HG03457 (cell line): ENCODE measurements around the gene TMEM237.
"Not testable (repeated sequence)": the region's sequence is repeated elsewhere in the genome, so short reads cannot be mapped to it uniquely, and the experiment has no call there.

Source experiments
- ATAC-seq: cut with Tn5 transposase; IDR thresholded peaks from one replicate; pipeline ENCODE4 v1.9.1; 2021; ENCODE audit warnings: moderate number of reproducible peaks; ENCODE audit not compliant: unreplicated experiment

The TMEM237 gene

GRCh38 chr2:201643216-201643890 is at the start of gene TMEM237:
TSS of gene TMEM237 (minus strand) at chr2:201643503. CDS start at chr2:201643400, 103 bp downstream.
- peak; percentile 35 for ATAC-seq

- no peak for ATAC-seq
Observed at GRCh38 chr2:201685156-201685555, 41.9 kb upstream of the TMEM237 start.

- ATAC-seq: no peak
Observed at GRCh38 chr2:201680743-201681142, 37.4 kb upstream of the TMEM237 start.

GRCh38 chr2:201678401-201678800 is 35.1 kb upstream of the TMEM237 start:
- no peak for ATAC-seq

GRCh38 chr2:201675454-201675853 is 32.2 kb upstream of the TMEM237 start:
- ATAC-seq: no peak

- ATAC-seq: no peak
Observed at GRCh38 chr2:201674794-201675193, 31.5 kb upstream of the TMEM237 start.

- ATAC-seq: no peak
Observed at GRCh38 chr2:201674298-201674697, 31.0 kb upstream of the TMEM237 start.

GRCh38 chr2:201673546-201673945 is 30.2 kb upstream of the TMEM237 start:
- ATAC-seq: no peak

- ATAC-seq: not testable (repeated sequence)
Observed at GRCh38 chr2:201671205-201671604, 27.9 kb upstream of the TMEM237 start.

- no peak for ATAC-seq
Observed at GRCh38 chr2:201669865-201670264, 26.6 kb upstream of the TMEM237 start.

- no peak for ATAC-seq
Observed at GRCh38 chr2:201668402-201668910, 25.2 kb upstream of the TMEM237 start.

GRCh38 chr2:201664334-201664733 is 21.0 kb upstream of the TMEM237 start:
- no peak for ATAC-seq

- no peak for ATAC-seq
Observed at GRCh38 chr2:201661366-201661765, 18.1 kb upstream of the TMEM237 start.

- no peak for ATAC-seq
Observed at GRCh38 chr2:201660293-201660895, 17.1 kb upstream of the TMEM237 start.

GRCh38 chr2:201656740-201657139 is 13.4 kb upstream of the TMEM237 start:
- ATAC-seq: no peak

GRCh38 chr2:201656102-201656501 is 12.8 kb upstream of the TMEM237 start:
- ATAC-seq: no peak

- no peak for ATAC-seq
Observed at GRCh38 chr2:201654616-201655384, 11.5 kb upstream of the TMEM237 start.

GRCh38 chr2:201653221-201653620 is 9.9 kb upstream of the TMEM237 start:
- ATAC-seq: no peak

- ATAC-seq: no peak
Observed at GRCh38 chr2:201649442-201649841, 6.1 kb upstream of the TMEM237 start.

- no peak for ATAC-seq
Observed at GRCh38 chr2:201647431-201647830, 4.1 kb upstream of the TMEM237 start.

- ATAC-seq: no peak
Observed at GRCh38 chr2:201644001-201644400, 698 bp upstream of the TMEM237 start.
